Brain microvascular endothelial cell (primary cell): ENCODE data around the gene TAF1L.

ENCODE experiments used
- DNase-seq: peaks from one replicate; pipeline ENCODE4 v3.0.0-alpha.2; 2020
- H3K27ac ChIP-seq: fragments of 250-450 bp; sonication (Bioruptor Pico); 2 replicates; pipeline ENCODE4 v1.5.1; 2020; ENCODE audit warnings: mild to moderate bottlenecking, moderate library complexity
- H3K27me3 ChIP-seq: fragments of 250-450 bp; sonication (Bioruptor Pico); replicated peaks from 2 replicates; pipeline ENCODE4 v1.5.1; 2020; ENCODE audit warnings: mild to moderate bottlenecking
- H3K36me3 ChIP-seq: fragments of 250-450 bp; sonication (Bioruptor Pico); replicated peaks from 2 replicates; pipeline ENCODE4 v1.5.1; 2020; ENCODE audit warnings: mild to moderate bottlenecking
- H3K4me3 ChIP-seq: 2 replicates; pipeline ENCODE4 v1.5.1; 2011; ENCODE audit warnings: low read depth, mild to moderate bottlenecking, control low read depth, low read length, moderate library complexity
- CTCF ChIP-seq: IDR thresholded peaks from 2 replicates; pipeline ENCODE4 v1.5.1; 2011; ENCODE audit warnings: low read depth, mild to moderate bottlenecking, moderate library complexity, low read length, control low read depth, inconsistent platforms; ENCODE audit errors: missing control alignments
- in situ Hi-C: cut with HindIII; loops from 2 replicates; pipeline ENCODE4 v1.10.0; 2017; ENCODE audit warnings: low sequenced_read_pairs, low pct_ligation_motif_present

The TAF1L gene

GRCh38 chr9:32627394-32627954, 8.0 kb downstream of the TAF1L start:
- in situ Hi-C loops: no loop called here

GRCh38 chr9:32625320-32625719, 10.1 kb downstream of the TAF1L start:
- H3K27me3 ChIP-seq: no peaks in the 10 kb centered on the region
- in situ Hi-C loops: no loop called here
- DNase-seq: no peak
- no peak overlapping the region for H3K4me3 ChIP-seq
- no peak overlapping the region for H3K27ac ChIP-seq
- H3K36me3 ChIP-seq: no peaks in the 10 kb centered on the region
- TF ChIP-seq CTCF: no peak

More at GRCh38 chr9:32627394-32627954, 8.0 kb downstream of the TAF1L start:
- Histone ChIP-seq H3K27me3 (no peaks in the 10 kb centered on the region), H3K27ac (no peak overlapping the region), H3K4me3 (no peak overlapping the region), H3K36me3 (no peaks in the 10 kb centered on the region)
- no peak for DNase-seq
- no peak for TF ChIP-seq CTCF

- in situ Hi-C loops: no loop called here
- DNase-seq: no peak
- TF ChIP-seq CTCF: no peak
- no peak overlapping the region for H3K4me3 ChIP-seq
- H3K27ac ChIP-seq: no peak overlapping the region
- no peaks in the 10 kb centered on the region for H3K27me3 ChIP-seq
- no peaks in the 10 kb centered on the region for H3K36me3 ChIP-seq
These were observed 12.5 kb downstream of the TAF1L start for GRCh38 chr9:32622948-32623347.

- Histone ChIP-seq H3K27ac (no peak overlapping the region), H3K36me3 (no peaks in the 10 kb centered on the region), H3K4me3 (no peak overlapping the region), H3K27me3 (no peaks in the 10 kb centered on the region)
- no peak for TF ChIP-seq CTCF
- no peak for DNase-seq
- in situ Hi-C loops: no loop called here
These were observed 17.2 kb downstream of the TAF1L start for GRCh38 chr9:32618261-32618660.

GRCh38 chr9:32606811-32607210, 28.7 kb downstream of the TAF1L start:
- H3K27ac ChIP-seq: no peak overlapping the region
- no peak for DNase-seq
- in situ Hi-C loops: no loop called here
- no peaks in the 10 kb centered on the region for H3K27me3 ChIP-seq
- no peak for TF ChIP-seq CTCF
- H3K4me3 ChIP-seq: no peak overlapping the region
- no peaks in the 10 kb centered on the region for H3K36me3 ChIP-seq
